Measurements from ENCODE around the gene TMEM63C.
"Not testable (repeated sequence)": the region's sequence is repeated elsewhere in the genome, so short reads cannot be mapped to it uniquely, and the experiment has no call there.

TMEM63C gene

GRCh38 chr14:77279719-77280118 is 98.1 kb downstream of the TMEM63C start:
- DNase-seq (ENCODE audit: low spot score): no peak

GRCh38 chr14:77280921-77281320 is 99.3 kb downstream of the TMEM63C start:
- not testable (repeated sequence) for DNase-seq (ENCODE audit: low spot score)

GRCh38 chr14:77281852-77282410 is 100.3 kb downstream of the TMEM63C start:
- DNase-seq (ENCODE audit: low spot score): no peak

- DNase-seq (ENCODE audit: low spot score): no peak
Observed at GRCh38 chr14:77284066-77284465, 102.5 kb downstream of the TMEM63C start.

GRCh38 chr14:77284466-77284865 is 102.9 kb downstream of the TMEM63C start:
- no peak for DNase-seq (ENCODE audit: low spot score)

GRCh38 chr14:77286576-77286975 is 105.0 kb downstream of the TMEM63C start:
- no peak for DNase-seq (ENCODE audit: low spot score)

GRCh38 chr14:77290705-77291104 is 109.1 kb downstream of the TMEM63C start:
- DNase-seq (ENCODE audit: low spot score): no peak

- DNase-seq (ENCODE audit: low spot score): no peak
Observed at GRCh38 chr14:77296155-77296554, 114.6 kb downstream of the TMEM63C start.

- no peak for DNase-seq (ENCODE audit: low spot score)
Observed at GRCh38 chr14:77296906-77297305, 115.3 kb downstream of the TMEM63C start.

GRCh38 chr14:77299771-77300170 is 118.2 kb downstream of the TMEM63C start:
- DNase-seq (ENCODE audit: low spot score): no peak

- peak; percentile 43 for DNase-seq (ENCODE audit: low spot score)
Observed at GRCh38 chr14:77301103-77301502, 119.5 kb downstream of the TMEM63C start.

- no peak for DNase-seq (ENCODE audit: low spot score)
Observed at GRCh38 chr14:77302926-77303325, 121.3 kb downstream of the TMEM63C start.

GRCh38 chr14:77303417-77304156 is 122.0 kb downstream of the TMEM63C start:
- peak; percentile 42 for DNase-seq (ENCODE audit: low spot score)

GRCh38 chr14:77305696-77306095 is 124.1 kb downstream of the TMEM63C start:
- DNase-seq (ENCODE audit: low spot score): no peak

GRCh38 chr14:77306416-77306815 is 124.8 kb downstream of the TMEM63C start:
- DNase-seq (ENCODE audit: low spot score): no peak

- no peak for DNase-seq (ENCODE audit: low spot score)
Observed at GRCh38 chr14:77306851-77307496, 125.4 kb downstream of the TMEM63C start.
